ENCODE data around the gene RBMS1.

The RBMS1 gene

GRCh38 chr2:160347269-160347863, 146.2 kb downstream of the RBMS1 start:
- Mint-ChIP-seq H3K27me3 (no peaks in the 10 kb centered on the region), H3K27ac (peak overlapping the region; percentile 74), H3K4me3 (no peak overlapping the region), H3K9me3 (no peaks in the 10 kb centered on the region), H3K4me1 (peaks cover 87% of the 10 kb centered on the region), H3K36me3 (peaks cover 15% of the 10 kb centered on the region)

GRCh38 chr2:160345071-160345764, 148.4 kb downstream of the RBMS1 start:
- Mint-ChIP-seq H3K9me3 (no peaks in the 10 kb centered on the region), H3K36me3 (peaks cover 14% of the 10 kb centered on the region), H3K4me1 (peaks cover 91% of the 10 kb centered on the region), H3K27me3 (no peaks in the 10 kb centered on the region), H3K27ac (peak overlapping the region; percentile 96), H3K4me3 (peak overlapping the region; percentile 70)

- H3K27me3 Mint-ChIP-seq: no peaks in the 10 kb centered on the region
- H3K9me3 Mint-ChIP-seq: no peaks in the 10 kb centered on the region
- H3K36me3 Mint-ChIP-seq: peaks cover 10% of the 10 kb centered on the region
- peaks cover 92% of the 10 kb centered on the region for H3K4me1 Mint-ChIP-seq
- H3K27ac Mint-ChIP-seq: no peak overlapping the region
- no peak overlapping the region for H3K4me3 Mint-ChIP-seq
Measured at GRCh38 chr2:160343404-160343803, 150.2 kb downstream of the RBMS1 start.

- Mint-ChIP-seq H3K36me3 (peaks cover 5% of the 10 kb centered on the region), H3K4me3 (no peak overlapping the region), H3K27me3 (no peaks in the 10 kb centered on the region), H3K27ac (no peak overlapping the region), H3K9me3 (no peaks in the 10 kb centered on the region), H3K4me1 (peaks cover 90% of the 10 kb centered on the region)
Measured at GRCh38 chr2:160339726-160340125, 153.9 kb downstream of the RBMS1 start.

GRCh38 chr2:160338901-160339685, 154.5 kb downstream of the RBMS1 start:
- H3K9me3 Mint-ChIP-seq: no peaks in the 10 kb centered on the region
- no peaks in the 10 kb centered on the region for H3K27me3 Mint-ChIP-seq
- peaks cover 5% of the 10 kb centered on the region for H3K36me3 Mint-ChIP-seq
- H3K4me1 Mint-ChIP-seq: peaks cover 91% of the 10 kb centered on the region
- H3K27ac Mint-ChIP-seq: peak overlapping the region; percentile 74
- no peak overlapping the region for H3K4me3 Mint-ChIP-seq

DNA sequence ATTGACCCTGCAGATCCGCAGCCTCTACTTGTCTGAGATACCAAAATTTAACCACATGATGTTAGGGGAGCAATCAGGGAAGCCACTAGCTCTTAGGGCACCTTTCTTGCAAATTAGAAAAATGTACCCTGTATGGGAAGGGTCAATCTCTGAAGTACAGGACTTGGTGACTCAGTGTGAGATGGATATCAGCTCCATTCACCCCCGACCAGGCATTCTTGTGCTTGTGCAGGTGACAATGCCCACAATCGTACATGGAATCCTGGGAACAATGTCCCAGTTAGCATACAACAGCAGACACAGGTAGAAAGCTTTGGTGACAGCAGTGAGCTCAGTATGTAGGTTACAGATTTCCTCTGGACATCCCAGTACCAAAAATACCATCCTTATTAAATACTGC, 155.9 kb downstream of the RBMS1 start:
- Mint-ChIP-seq H3K27ac (peak overlapping the region; percentile 59), H3K4me3 (no peak overlapping the region), H3K4me1 (peaks cover 92% of the 10 kb centered on the region), H3K9me3 (no peaks in the 10 kb centered on the region), H3K36me3 (peaks cover 2% of the 10 kb centered on the region), H3K27me3 (no peaks in the 10 kb centered on the region)

GRCh38 chr2:160336635-160337034, 157.0 kb downstream of the RBMS1 start:
- Mint-ChIP-seq H3K27ac (no peak overlapping the region), H3K9me3 (no peaks in the 10 kb centered on the region), H3K27me3 (no peaks in the 10 kb centered on the region), H3K4me1 (peaks cover 93% of the 10 kb centered on the region), H3K4me3 (no peak overlapping the region), H3K36me3 (no peaks in the 10 kb centered on the region)

GRCh38 chr2:160336105-160336504, 157.5 kb downstream of the RBMS1 start:
- peak overlapping the region; percentile 74 for H3K27ac Mint-ChIP-seq
- H3K4me3 Mint-ChIP-seq: no peak overlapping the region
- H3K4me1 Mint-ChIP-seq: peaks cover 93% of the 10 kb centered on the region
- no peaks in the 10 kb centered on the region for H3K27me3 Mint-ChIP-seq
- H3K9me3 Mint-ChIP-seq: no peaks in the 10 kb centered on the region
- no peaks in the 10 kb centered on the region for H3K36me3 Mint-ChIP-seq

DNA sequence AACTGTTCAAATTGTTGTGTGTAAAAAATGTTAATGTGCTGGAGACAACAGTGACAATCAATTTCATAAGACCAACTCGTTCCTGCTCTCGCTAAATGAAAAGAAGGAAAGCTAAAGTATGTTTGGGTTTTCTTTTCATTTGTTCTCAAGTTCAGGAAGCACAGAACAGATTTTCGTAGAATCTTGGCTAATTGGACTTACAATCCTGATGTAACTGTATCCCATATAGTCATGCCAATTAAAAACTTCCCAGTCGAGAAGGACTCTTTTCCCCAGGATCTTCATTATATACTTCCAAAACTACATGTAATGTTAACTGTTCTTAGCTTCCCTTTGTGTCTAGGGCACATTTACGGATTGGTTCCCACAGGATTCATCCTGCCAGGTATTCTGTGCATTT, 158.2 kb downstream of the RBMS1 start:
- H3K4me1 Mint-ChIP-seq: peaks cover 95% of the 10 kb centered on the region
- no peaks in the 10 kb centered on the region for H3K9me3 Mint-ChIP-seq
- H3K36me3 Mint-ChIP-seq: no peaks in the 10 kb centered on the region
- peak overlapping the region; percentile 74 for H3K27ac Mint-ChIP-seq
- H3K27me3 Mint-ChIP-seq: no peaks in the 10 kb centered on the region
- no peak overlapping the region for H3K4me3 Mint-ChIP-seq

DNA sequence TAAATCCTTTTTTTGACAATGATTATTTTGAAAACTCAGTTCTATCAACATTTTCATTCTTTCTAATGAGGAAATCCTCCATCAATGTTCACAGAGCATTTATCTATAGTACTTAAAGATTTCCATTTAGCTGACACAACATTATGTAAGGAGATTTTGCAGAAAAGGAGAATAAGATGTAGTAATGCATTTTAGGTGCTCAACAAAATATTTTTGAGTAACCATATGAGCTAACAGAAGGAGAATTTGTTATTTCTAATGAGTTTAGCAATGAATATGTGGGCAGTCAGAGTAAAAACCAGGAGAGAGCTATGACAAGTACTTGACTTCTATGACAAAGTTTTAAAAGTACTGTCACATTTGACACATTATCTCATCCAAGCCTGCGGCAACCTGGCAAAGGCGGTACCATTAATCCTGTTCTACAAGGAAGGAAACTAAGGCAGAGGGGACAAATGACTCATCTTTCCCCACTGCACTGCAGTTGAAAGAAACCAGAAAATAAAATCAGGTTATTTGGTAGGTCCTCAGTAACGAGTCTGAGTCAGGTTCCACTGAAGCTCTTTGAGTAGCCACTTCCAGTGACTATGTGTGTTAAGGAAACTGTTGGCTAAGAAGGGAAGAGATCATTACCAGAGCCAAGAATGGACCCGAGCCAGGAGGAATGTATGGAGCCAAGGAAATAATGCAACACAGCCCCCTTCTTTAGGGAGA, 159.4 kb downstream of the RBMS1 start:
- peaks cover 95% of the 10 kb centered on the region for H3K4me1 Mint-ChIP-seq
- no peak overlapping the region for H3K4me3 Mint-ChIP-seq
- H3K36me3 Mint-ChIP-seq: no peaks in the 10 kb centered on the region
- H3K9me3 Mint-ChIP-seq: no peaks in the 10 kb centered on the region
- H3K27me3 Mint-ChIP-seq: no peaks in the 10 kb centered on the region
- H3K27ac Mint-ChIP-seq: peak overlapping the region; percentile 69

GRCh38 chr2:160333324-160334027, 160.1 kb downstream of the RBMS1 start:
- H3K9me3 Mint-ChIP-seq: no peaks in the 10 kb centered on the region
- H3K27ac Mint-ChIP-seq: peak overlapping the region; percentile 69
- no peaks in the 10 kb centered on the region for H3K27me3 Mint-ChIP-seq
- no peaks in the 10 kb centered on the region for H3K36me3 Mint-ChIP-seq
- no peak overlapping the region for H3K4me3 Mint-ChIP-seq
- peaks cover 95% of the 10 kb centered on the region for H3K4me1 Mint-ChIP-seq

GRCh38 chr2:160332318-160332717, 161.3 kb downstream of the RBMS1 start:
- Mint-ChIP-seq H3K9me3 (no peaks in the 10 kb centered on the region), H3K4me1 (peaks cover 96% of the 10 kb centered on the region), H3K36me3 (peaks cover 2% of the 10 kb centered on the region), H3K4me3 (no peak overlapping the region), H3K27me3 (no peaks in the 10 kb centered on the region), H3K27ac (peak overlapping the region; percentile 68)

- peaks cover 97% of the 10 kb centered on the region for H3K4me1 Mint-ChIP-seq
- H3K36me3 Mint-ChIP-seq: peaks cover 2% of the 10 kb centered on the region
- no peaks in the 10 kb centered on the region for H3K9me3 Mint-ChIP-seq
- H3K27ac Mint-ChIP-seq: peak overlapping the region; percentile 68
- H3K4me3 Mint-ChIP-seq: peak overlapping the region; percentile 16
- no peaks in the 10 kb centered on the region for H3K27me3 Mint-ChIP-seq
Measured at GRCh38 chr2:160331258-160332025, 162.2 kb downstream of the RBMS1 start.

DNA sequence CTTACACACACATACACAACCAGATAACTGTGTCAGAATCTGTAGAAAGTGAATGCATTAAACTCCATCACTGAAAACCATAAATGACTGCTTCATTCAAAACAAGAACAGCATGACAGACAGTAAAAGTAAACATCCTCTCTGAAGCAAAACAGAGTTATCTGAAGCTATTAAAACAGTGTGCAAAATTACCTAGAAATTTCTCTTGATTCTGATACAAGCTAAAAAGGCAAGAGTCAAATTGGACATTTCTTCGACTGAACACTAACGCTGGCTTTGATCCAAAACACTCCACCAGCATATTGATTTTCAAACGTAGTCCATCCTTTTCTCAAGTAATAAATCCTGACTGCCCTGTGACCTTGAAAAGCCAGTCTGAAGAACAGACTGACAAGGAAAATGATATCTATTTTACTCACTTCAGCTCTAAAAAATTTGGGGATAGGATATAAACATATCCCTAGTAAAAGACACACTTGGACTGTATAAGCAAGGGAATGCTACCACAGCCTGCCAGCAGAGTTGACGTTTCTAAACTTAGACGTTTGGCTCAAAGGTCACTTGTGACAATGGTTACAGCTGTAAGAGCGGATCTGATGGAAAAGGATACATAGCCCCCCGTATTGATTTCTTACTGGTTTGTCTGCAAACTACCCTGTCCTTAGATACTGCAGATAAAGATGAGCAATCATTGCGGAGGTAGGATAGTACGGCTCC, 164.6 kb downstream of the RBMS1 start:
- H3K27me3 Mint-ChIP-seq: no peaks in the 10 kb centered on the region
- H3K4me1 Mint-ChIP-seq: peaks cover 97% of the 10 kb centered on the region
- H3K27ac Mint-ChIP-seq: peak overlapping the region; percentile 52
- peaks cover 2% of the 10 kb centered on the region for H3K36me3 Mint-ChIP-seq
- peak overlapping the region; percentile 63 for H3K4me3 Mint-ChIP-seq
- no peaks in the 10 kb centered on the region for H3K9me3 Mint-ChIP-seq
